ENCODE data around the gene AEBP2.
"Not testable (repeated sequence)": the region's sequence is repeated elsewhere in the genome, so short reads cannot be mapped to it uniquely, and the experiment has no call there.

The AEBP2 gene

DNA sequence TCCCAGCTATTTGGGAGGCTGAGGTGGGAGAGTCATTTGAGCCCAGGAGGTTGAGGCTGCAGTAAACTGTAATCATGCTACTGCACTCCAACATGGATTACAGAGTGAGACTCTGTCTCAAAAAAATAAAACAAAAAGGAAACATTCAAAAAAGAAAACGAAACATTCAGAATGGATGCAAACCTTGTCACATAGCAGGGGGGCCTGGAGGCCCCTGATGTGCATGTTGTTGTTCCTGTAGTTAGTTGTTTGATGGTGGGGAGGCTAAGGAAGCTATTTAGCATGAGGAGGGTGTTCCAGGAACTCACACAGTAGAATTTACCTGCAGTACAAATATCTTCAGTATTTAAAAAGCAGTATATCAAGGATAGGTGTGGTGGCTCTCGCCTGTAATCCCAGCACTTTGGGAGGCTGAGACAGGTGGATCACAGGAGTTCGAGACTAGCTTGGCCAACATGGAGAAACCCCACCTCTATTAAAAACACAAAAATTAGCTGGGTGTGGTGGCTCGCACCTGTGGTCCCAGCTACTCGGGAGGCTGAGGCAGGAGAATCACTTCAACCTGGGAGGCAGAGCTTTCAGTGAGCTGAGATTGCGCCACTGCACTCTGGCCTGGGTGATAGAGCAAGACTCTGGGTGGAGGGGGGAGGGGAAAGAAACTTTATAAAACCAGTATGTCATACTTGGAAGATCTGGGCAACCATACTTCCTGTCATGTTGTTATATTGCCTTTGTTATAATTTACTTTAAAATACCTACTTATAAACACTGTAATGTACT lies 17.6 kb upstream of the AEBP2 start:
- no peak for DNase-seq

DNA sequence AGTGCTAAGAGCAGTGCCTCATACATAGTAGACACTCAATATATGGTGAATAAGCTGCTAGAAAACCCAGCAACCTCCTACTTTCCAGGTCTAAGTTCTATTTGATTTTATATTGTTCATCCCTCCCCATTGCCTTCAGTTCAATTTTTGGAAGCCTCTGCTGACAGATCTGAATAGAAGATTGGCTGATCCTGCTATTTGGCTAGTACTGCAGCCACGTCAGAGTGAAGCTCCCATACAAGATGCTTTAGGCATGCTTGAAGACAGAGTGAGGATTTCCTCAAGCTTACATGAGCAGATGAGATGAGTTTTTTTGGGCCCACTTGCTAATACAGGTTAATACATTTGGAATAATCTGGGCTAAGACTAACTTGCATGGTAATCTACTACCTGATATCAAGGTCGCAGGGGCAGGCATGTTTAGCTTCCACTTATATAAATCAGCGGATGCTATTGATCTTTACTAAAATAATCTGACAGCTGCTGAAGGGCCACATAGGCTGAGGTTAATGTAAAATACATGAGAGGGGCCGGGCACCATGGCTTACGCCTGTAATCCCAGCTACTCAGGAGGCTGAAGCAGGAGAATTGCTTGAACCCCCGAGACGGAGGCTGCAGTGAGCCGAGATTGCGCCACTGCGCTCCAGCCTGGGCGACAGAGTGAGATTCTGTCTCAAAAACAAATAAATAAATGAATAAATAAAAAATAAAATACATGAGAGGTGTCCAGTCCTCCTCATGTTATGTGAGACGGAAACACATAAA lies 15.9 kb upstream of the AEBP2 start:
- DNase-seq: no peak

DNA sequence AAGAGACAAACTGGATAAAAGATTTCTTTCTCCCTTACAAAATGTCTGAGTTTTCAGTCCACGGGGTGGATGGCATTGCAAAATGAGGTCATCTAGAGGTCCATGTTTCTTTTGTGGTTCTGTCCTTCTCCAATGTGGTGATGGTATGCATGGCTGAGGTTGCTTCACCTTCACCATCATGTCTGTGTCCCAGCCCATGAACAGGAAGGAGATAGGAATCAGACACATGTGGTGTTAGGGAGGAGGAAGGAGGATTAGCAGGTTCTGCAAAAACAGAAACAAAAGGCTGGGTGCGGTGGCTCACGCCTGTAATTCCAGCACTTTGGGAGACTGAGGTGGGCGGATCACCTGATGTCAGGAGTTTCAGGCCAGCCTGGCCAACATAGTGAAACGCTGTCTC lies 11.0 kb upstream of the AEBP2 start:
- DNase-seq: no peak

DNA sequence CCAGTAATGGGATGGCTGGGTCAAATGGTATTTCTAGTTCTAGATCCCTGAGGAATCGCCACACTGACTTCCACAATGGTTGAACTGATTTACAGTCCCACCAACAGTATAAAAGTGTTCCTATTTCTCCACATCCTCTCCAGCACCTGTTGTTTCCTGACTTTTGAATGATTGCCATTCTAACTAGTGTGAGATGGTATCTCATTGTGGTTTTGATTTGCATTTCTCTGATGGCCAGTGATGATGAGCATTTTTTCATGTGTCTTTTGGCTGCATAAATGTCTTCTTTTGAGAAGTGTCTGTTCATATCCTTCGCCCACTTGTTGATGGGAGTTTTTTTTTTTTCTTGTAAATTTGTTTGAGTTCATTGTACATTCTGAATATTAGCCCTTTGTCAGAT lies 9.8 kb upstream of the AEBP2 start:
- DNase-seq: not testable (repeated sequence)

GRCh38 chr12:19430988-19431387 lies 8.3 kb upstream of the AEBP2 start:
- no peak for DNase-seq

GRCh38 chr12:19431407-19432308 lies 7.6 kb upstream of the AEBP2 start:
- DNase-seq: no peak

- no peak for DNase-seq
Observed at GRCh38 chr12:19432309-19433170, 6.8 kb upstream of the AEBP2 start.

GRCh38 chr12:19434538-19434937 lies 4.8 kb upstream of the AEBP2 start:
- no peak for DNase-seq

- DNase-seq: no peak
Observed at GRCh38 chr12:19435831-19436497, 3.3 kb upstream of the AEBP2 start.

DNA sequence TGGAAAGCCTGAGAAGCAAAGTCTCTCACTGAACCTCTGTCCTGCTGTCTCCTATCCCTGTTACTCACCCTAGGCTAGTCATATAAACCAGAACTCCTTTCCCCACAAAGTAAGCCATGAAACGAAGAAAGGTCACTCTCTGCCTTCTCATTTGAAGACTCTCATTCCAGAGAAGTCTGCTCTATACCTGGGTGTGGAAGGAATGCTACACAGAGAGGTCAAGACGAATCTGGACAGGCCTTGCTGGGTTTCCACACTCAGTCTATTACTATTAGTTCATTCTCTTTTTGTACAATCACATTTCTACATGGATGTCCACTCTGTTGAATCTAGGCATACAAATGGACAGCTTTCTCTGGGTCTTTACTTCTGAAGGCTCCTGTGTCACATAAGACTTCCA lies 2.4 kb upstream of the AEBP2 start:
- DNase-seq: no peak

DNA sequence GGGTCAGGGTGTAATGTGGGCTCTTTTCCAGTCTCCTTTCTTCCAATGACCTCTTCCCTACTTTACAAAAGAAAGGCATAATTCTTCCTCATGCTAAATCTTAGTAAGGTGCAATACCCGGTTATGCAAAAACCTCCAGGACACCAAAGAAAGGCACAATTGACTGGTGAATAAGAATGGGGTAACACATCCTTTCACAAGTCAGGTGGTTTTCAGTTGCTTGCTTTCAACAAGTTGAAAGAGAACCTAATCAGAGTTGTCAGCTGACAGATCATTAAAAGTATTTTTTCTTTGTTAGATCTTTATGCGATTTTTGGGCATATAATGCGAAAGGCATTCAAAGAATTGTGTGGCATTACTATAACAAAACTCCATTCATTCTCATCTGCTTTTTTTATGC lies 1.3 kb upstream of the AEBP2 start:
- DNase-seq: no peak

- peak; percentile 63 for DNase-seq
Observed at GRCh38 chr12:19440019-19440858, 947 bp downstream of the AEBP2 start.

DNA sequence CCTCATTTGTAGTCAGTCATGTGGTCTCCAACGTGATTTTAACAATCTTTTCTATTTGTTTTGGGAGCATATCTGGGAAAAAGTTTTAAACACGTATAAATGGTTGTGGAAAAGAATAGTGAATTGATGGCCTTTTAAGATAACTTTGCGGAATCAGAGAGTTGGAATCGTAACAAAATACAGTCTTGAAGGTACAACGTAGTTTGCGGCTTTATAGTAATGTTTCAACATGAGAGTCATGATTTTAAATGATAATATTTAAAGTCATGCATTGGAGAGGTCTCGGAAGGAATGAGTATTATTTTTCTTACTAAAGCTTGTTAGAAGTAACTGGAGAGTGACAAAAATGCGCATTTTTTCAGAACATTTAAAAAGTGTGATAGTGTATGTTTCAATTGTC lies 1.6 kb downstream of the AEBP2 start:
- no peak for DNase-seq

GRCh38 chr12:19443585-19443984 lies 4.3 kb downstream of the AEBP2 start:
- no peak for DNase-seq

- DNase-seq: no peak
Observed at GRCh38 chr12:19444097-19444496, 4.8 kb downstream of the AEBP2 start.

GRCh38 chr12:19447386-19447785 lies 8.1 kb downstream of the AEBP2 start:
- no peak for DNase-seq

GRCh38 chr12:19449814-19450213 lies 10.5 kb downstream of the AEBP2 start:
- DNase-seq: no peak

DNA sequence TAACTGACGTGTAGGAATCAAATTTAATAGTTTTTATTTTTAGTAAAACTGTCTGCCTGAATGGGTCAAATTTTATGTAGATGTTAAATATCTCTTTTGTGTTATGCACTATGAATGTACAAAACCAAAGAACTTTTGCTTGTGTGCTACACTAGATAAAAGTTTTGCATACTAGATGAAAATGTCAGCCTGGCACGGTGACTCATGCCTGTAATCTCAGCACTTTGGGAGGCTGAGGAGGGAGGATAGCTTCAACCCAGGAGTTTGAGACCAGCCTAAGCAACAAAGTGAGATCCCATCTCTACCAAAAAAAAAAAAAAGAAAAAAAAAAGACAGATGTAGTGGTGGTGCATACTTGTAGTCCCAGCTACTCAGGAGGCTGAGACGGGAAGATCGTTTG lies 11.1 kb downstream of the AEBP2 start:
- DNase-seq: no peak

DNA sequence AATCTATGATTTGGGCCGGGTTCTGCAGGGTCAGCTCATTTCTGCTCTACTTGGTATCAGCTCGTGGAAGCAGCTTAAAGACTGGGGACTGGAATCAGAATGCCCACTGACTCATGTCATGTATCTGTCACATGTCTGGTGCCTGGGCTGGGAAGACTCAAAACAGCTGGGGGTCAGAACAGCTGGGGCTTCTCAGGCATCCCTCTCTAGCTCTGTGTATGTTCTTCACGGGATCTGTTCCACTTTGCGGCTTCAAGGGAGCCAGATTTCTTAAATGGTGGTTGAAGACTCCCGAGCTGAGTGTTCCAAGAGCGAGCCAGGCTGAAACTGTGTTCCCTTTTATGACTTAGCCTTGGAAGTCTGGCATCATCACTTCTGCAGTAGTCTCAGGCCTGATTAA lies 11.9 kb downstream of the AEBP2 start:
- no peak for DNase-seq

GRCh38 chr12:19453961-19454360 lies 14.7 kb downstream of the AEBP2 start:
- no peak for DNase-seq

DNA sequence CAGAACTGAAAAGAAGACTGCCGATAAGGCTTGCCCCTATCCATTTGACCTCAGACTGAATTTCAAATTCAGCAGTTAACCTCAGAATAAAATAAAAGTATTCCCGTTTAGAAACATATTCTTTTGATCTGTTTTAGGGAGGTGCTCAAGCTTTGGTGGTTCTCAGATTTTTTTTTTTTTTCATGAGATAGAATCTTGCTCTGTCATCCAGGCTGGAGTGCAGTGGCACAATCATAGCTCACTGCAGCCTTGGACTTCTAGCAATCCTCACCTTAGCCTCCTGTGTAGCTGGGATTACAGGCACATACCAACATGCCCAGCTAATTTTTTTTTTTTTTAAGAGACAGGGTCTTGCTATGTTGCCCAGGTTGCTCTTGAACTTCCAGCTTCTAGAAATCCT lies 15.5 kb downstream of the AEBP2 start:
- DNase-seq: no peak

All from NCI-H1694 (cell line).